GM19035 (cell line): ENCODE results near the gene C1QTNF6.

Source experiments
- ATAC-seq: cut with Tn5 transposase; IDR thresholded peaks from one replicate; pipeline ENCODE4 v1.9.1; 2021; ENCODE audit not compliant: unreplicated experiment

C1QTNF6 gene

DNA sequence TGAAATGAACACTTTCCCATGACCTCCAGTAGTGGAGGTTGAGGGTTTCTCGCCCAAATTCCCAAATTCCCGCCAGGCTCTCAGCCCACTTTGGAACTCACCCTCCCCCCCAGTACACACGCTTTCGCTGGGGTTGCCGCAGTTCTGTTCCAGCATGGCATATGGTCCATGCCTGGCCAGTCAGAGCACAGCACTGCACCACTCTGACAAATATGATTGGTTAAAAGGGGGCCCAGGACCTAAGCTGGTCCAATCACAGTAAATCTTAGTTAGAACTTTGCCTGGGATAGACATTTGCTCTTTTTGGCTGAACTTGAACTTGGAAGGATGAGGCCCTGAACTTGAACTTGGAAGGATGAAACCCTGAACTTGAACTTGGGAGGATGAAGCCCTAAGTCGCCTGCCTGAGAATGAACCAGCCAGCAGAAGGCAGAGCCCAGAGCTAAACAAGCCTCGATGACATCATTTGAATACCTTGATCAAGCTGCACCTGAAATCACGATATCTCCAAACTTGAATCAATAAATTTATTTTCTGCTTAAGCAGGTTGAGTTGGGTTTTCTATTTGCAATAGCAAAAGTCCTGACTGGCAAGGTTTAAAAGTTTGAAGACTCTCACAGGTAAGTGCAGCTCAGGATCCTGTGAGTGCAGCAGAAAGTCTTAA is 36.8 kb upstream of the C1QTNF6 start:
- no peak for ATAC-seq

- ATAC-seq, result peak; percentile 35
Measured at GRCh38 chr22:37223965-37224551, 36.0 kb upstream of the C1QTNF6 start.

DNA sequence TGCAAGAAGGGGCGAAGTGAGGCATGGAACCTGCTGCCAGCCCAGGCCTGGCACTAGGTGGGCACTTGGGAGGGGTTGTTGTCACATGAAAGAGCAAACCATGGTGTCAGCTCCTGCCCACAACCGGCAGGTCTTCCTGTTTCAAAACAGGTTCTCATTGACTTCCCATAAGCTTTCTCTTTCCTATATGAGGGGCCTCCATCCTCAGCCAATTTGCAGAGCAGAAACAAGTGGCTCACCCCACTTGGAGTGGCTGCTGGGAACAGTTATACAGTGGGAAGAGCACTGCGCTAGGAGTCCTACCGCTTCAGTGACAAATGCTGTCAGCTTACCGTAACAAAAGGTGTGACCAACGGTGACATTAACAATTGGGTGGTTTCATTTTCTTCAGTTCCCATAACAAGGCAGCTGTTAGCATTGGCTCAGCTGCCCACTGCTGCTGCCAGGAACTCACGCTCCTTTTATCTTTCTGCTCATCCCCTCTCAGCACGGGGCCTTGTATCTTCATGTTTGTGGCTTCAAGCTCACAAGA is 34.5 kb upstream of the C1QTNF6 start:
- ATAC-seq, result no peak

GRCh38 chr22:37221424-37222333 is 33.6 kb upstream of the C1QTNF6 start:
- no peak for ATAC-seq

GRCh38 chr22:37220543-37220981 is 32.5 kb upstream of the C1QTNF6 start:
- no peak for ATAC-seq

DNA sequence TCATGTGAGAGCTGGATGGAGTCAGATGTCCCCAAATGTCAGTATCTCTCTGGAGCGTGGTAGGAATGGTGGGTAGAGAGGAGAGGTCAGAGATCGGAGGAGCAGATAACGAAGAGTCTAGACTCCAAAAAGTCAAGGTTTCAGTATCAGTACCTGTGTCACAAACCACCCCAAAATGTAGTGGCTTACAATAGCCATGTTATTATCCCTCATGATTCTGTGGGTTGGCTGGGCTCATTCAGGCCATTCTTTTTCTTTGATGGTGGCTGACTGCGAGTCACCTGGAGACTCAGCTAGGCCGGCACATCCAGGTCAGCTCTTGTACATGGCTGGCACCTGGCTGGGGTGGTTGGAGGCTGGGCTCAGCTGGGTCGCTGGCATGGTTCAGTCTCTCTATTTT is 31.5 kb upstream of the C1QTNF6 start:
- ATAC-seq, result no peak

DNA sequence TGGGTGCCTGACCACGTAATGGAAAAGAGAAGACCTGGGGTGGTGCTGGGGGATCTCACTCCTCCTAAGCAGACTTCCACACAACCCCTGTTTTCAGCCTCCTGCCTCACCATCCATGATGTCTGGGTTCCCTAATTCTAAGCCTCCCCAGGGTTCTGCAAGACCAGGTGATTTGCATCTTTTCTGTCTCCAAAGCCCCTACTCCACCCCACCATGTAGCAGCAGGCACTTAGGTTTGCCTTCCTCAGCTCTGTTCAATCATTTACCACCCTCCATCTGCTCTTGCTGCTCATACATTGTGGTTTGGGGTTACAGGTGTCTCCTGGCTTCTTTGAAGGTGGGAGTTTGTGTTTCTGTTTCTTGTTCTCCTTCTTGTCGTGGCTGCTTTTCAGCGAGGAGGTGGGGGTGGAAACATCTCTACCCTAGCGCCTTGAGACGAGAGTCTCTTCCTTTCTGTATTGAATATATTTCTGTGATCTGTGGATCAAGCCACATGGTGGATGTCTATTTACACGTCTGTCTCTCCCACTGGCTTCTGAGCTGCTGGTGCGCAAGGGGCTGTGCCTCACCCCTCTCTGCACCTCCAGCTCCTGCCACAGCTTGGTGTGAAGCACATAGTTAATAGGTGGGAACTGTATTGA is 30.8 kb upstream of the C1QTNF6 start:
- ATAC-seq, result peak; percentile 75

GRCh38 chr22:37218399-37218770 is 30.3 kb upstream of the C1QTNF6 start:
- no peak for ATAC-seq

DNA sequence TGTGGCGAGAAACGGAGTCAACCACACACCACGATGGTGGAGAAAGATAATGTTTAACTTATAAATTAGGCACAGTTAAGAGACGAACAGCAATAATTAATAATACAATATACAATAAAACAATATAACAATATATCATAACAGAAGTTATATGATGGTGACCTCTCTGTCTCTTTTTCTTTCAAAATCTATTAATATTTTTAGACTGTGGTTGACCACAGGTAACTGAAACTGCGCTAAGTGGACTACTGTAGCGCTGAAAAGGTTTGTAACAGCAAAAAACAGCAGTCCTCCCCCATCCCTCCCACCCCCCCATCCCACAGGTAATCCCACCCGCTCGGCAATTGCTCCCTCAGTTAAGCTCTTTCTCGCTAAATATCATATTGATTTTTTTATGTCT is 27.8 kb upstream of the C1QTNF6 start:
- no peak for ATAC-seq

GRCh38 chr22:37214731-37215030 is 26.6 kb upstream of the C1QTNF6 start:
- no peak for ATAC-seq

DNA sequence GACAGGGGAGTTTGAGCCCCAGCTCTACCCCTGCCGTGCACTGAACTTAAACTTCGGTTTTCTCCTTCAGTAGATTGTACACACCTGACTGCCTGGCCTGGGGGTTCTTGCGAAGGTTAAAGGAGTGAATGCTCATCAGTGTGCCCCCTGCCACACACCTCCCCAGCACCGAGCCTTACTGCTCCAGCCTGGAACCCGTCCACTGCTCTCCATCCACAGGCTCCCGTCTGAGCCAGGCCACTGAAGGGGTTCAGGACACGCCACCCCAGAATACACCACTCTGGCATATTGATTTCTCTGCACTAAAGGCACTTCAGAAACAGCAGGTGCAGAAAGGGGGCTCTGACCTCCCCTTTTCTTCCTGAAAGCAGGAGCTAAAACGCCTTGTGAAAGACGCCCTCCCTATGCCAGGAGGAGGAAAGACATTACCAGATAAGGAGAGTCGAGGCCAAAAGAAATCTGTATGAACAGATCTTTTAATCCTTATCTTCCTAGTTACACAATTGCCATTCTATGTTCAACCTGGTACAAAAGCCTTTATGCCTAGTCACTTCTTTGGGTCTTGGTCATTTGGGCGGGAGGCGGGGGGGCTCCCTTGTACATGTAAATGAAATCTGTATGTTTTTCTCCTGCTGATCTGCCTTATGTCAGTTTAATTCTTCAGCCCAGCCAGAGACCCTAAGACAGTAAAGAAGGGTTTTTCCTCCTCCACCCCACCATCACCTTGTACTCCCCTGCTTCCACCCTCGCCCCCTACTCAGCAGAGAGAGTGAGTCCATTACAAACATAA is 26.1 kb upstream of the C1QTNF6 start:
- ATAC-seq, result no peak

GRCh38 chr22:37213218-37213855 is 25.3 kb upstream of the C1QTNF6 start:
- ATAC-seq, result no peak

DNA sequence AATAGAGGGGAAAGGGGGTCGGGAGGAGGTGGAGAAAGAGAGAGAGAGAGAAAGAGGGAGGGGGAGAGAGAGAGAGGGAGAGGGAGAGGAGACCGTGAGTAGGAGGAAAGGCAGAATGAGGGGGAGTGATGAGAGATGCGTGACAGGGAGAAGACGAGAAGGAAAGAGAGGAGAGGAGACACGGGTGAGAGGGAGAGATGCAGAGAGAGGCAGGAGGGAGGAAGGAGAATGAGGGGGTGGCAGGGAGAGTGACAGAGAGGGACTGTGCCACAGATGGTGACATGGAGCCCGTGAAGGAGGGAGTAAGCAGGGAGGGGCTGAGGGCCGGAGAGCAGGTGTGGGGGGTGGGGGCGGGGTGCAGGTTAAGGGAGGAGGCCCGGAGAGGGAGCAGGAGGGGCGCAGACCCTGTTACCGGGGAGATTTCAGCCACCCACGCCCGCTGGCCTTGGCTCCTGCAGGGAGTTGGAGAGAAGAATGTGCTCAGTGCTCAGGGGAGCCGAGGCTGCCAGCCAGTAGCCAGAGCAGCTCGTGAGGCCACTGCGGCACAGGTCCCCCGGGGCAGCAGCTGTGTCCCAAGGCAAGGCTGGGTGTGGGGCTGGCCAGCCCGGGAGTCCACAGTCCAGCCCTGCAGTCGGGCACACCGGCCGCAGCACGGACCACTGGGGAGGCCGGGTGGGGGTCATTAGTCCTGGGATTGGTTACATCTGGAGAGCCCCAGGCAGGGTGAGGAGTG is 24.3 kb upstream of the C1QTNF6 start, which contains the start of gene SSTR3:
TSS of gene SSTR3 (minus strand) at position 304 of the 733 bp plus-strand sequence. CDS start 4,674 bp downstream, outside the sequence.
- ATAC-seq, result no peak

DNA sequence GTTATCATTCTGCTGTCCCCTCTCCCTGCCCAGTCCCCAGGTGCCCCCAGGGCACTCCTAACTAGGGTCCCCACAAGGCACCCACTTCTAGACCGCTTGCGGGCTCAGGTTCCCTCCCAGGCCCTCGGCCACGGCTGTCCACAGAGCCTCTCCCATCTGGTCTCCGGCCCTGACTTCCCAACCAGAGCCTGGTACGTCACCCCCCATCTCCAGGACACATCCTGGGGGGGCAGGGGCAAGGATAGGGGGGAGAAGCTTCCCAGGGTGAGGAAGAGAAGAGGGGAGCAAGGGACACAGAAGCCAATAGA is 23.8 kb upstream of the C1QTNF6 start:
- ATAC-seq, result no peak

GRCh38 chr22:37211075-37211865 is 23.2 kb upstream of the C1QTNF6 start:
- no peak for ATAC-seq

- no peak for ATAC-seq
Measured at GRCh38 chr22:37210041-37210803, 22.2 kb upstream of the C1QTNF6 start.

GRCh38 chr22:37209140-37209845 is 21.2 kb upstream of the C1QTNF6 start:
- no peak for ATAC-seq
